H1 (cell line): Measurements from ENCODE around the gene SLC27A5. TPM values are rescaled to one million over a fixed set of nuclear protein-coding genes. Genes with fewer than 3 reads are reported as not detected.

Experiments
- CTCF ChIA-PET: fragments of 300-600 bp; sonication (Branson Sonifier 250); formaldehyde crosslinking; loops from one replicate; lab custom pipeline; 2021; ENCODE audit not compliant: partially characterized antibody; lab: Charles Lee
- POLR2A ChIA-PET: fragments of 300-600 bp; sonication (Branson Sonifier 250); formaldehyde crosslinking; loops from one replicate; lab custom pipeline; 2021; ENCODE audit warnings: inconsistent platforms; ENCODE audit not compliant: partially characterized antibody; lab: Charles Lee
- DNase-seq, 2 experiments: peaks; one replicate each; pipeline versions ENCODE4 v3.0.0 to v3.0.0-alpha.2; 2010 to 2022; ENCODE audit warnings: low spot score in 2 of 2, low read depth in 1 of 2, mixed read lengths in 1 of 2
- FAIRE-seq: peaks from 2 replicates; lab custom pipeline; 2011; peaks lifted over from hg19 to GRCh38; lab: Jason Lieb, UNC
- H2AFZ ChIP-seq: 2 replicates; pipeline ENCODE4 v1.8.1; 2012; ENCODE audit warnings: low read length, inconsistent platforms
- H2AK5ac ChIP-seq: 2 replicates; pipeline ENCODE4 v1.6.1; 2013; ENCODE audit warnings: low read depth, low read length
- H2BK120ac ChIP-seq: replicated peaks from 2 replicates; pipeline ENCODE3; 2013; ENCODE audit warnings: low read depth, low read length, inconsistent platforms
- H2BK12ac ChIP-seq: 2 replicates; pipeline ENCODE4 v1.6.1; 2013; ENCODE audit warnings: low read depth, low read length
- H2BK15ac ChIP-seq: 2 replicates; pipeline ENCODE4 v1.6.1; 2013; ENCODE audit warnings: low read length
- H2BK20ac ChIP-seq: 2 replicates; pipeline ENCODE4 v1.6.1; 2013; ENCODE audit warnings: low read length
- H2BK5ac ChIP-seq: 2 replicates; pipeline ENCODE4 v1.6.1; 2013; ENCODE audit warnings: low read depth, low read length
- H3K14ac ChIP-seq: 2 replicates; pipeline ENCODE4 v1.6.1; 2013; ENCODE audit warnings: inconsistent platforms; ENCODE audit not compliant: insufficient read length
- H3K18ac ChIP-seq: 2 replicates; pipeline ENCODE4 v1.6.1; 2013; ENCODE audit warnings: low read length; ENCODE audit errors: extremely low read depth
- H3K23ac ChIP-seq: 2 replicates; pipeline ENCODE4 v1.6.1; 2013; ENCODE audit warnings: inconsistent platforms; ENCODE audit not compliant: insufficient read length
- H3K23me2 ChIP-seq: 2 replicates; pipeline ENCODE4 v1.6.1; 2013; ENCODE audit warnings: low read depth, low read length
- H3K27ac ChIP-seq: 2 replicates; pipeline ENCODE4 v1.6.1; 2011; ENCODE audit warnings: low read depth, low read length, inconsistent platforms
- H3K27me3 ChIP-seq, 4 experiments: replicated peaks in 1 of 4; 1 replicate in 1 of 4; 2 replicates in 3 of 4; pipeline versions ENCODE4 v1.6.1 to v1.8.1; 2011 to 2013; ENCODE audit warnings: low read length in 3 of 4, mild to moderate bottlenecking in 3 of 4, inconsistent platforms in 2 of 4, mixed read lengths in 2 of 4, moderate library complexity in 1 of 4; ENCODE audit not compliant: control insufficient read depth in 3 of 4, insufficient read depth in 3 of 4; ENCODE audit errors: extremely low read depth in 1 of 4
- H3K36me3 ChIP-seq, 4 experiments: 2 replicates each; pipeline versions ENCODE4 v1.6.1 to v1.8.1; 2011 to 2013; ENCODE audit warnings: mild to moderate bottlenecking in 4 of 4, low read length in 3 of 4, moderate library complexity in 2 of 4, control low read depth in 1 of 4, inconsistent platforms in 1 of 4; ENCODE audit not compliant: insufficient read depth in 4 of 4, control insufficient read depth in 2 of 4
- H3K4ac ChIP-seq: replicated peaks from 2 replicates; pipeline ENCODE3; 2013; ENCODE audit warnings: low read length, low read depth, mixed read lengths, inconsistent platforms; ENCODE audit not compliant: insufficient read length
- H3K4me1 ChIP-seq, 4 experiments: replicated peaks in 1 of 4; 1 replicate in 1 of 4; 2 replicates in 3 of 4; pipeline versions ENCODE4 v1.6.1 to v1.8.1; 2011 to 2013; ENCODE audit warnings: low read length in 3 of 4, inconsistent platforms in 2 of 4, mixed read lengths in 1 of 4; ENCODE audit not compliant: insufficient read depth in 4 of 4, control insufficient read depth in 3 of 4
- H3K4me2 ChIP-seq, 2 experiments: 2 replicates each; pipeline versions ENCODE4 v1.6.1 to v1.8.1; 2011 to 2013; ENCODE audit warnings: low read depth in 2 of 2, low read length in 2 of 2, control low read depth in 1 of 2, inconsistent platforms in 1 of 2, mild to moderate bottlenecking in 1 of 2; ENCODE audit not compliant: insufficient read depth in 1 of 2
- H3K4me3 ChIP-seq, 4 experiments: fragments of 200-600, 300-600 bp in 1 of 4; sonication (generic), shearing (Covaris generic), sonication (Bioruptor Twin) in 1 of 4; 2 replicates each; pipeline versions ENCODE4 v1.5.1 to v1.8.1; 2011 to 2016; ENCODE audit warnings: low read length in 4 of 4, low read depth in 3 of 4, control low read depth in 2 of 4, inconsistent platforms in 2 of 4, mild to moderate bottlenecking in 2 of 4, mixed read lengths in 1 of 4, moderate library complexity in 1 of 4; ENCODE audit not compliant: insufficient read depth in 2 of 4; ENCODE audit errors: extremely low read depth in 1 of 4
- H3K56ac ChIP-seq: replicated peaks from 2 replicates; pipeline ENCODE3; 2013; ENCODE audit warnings: low read depth, mild to moderate bottlenecking, mixed read lengths, low read length, inconsistent platforms; ENCODE audit not compliant: insufficient read length
- H3K79me1 ChIP-seq: 2 replicates; pipeline ENCODE4 v1.6.1; 2013; ENCODE audit warnings: low read depth, low read length, control low read depth
- H3K79me2 ChIP-seq, 2 experiments: 2 replicates each; pipeline versions ENCODE4 v1.6.1 to v1.8.1; 2012 to 2013; ENCODE audit warnings: low read length in 2 of 2, mild to moderate bottlenecking in 2 of 2, inconsistent platforms in 1 of 2; ENCODE audit not compliant: insufficient read depth in 2 of 2, control insufficient read depth in 1 of 2
- H3K9ac ChIP-seq, 4 experiments: replicated peaks in 1 of 4; 1 replicate in 1 of 4; 2 replicates in 3 of 4; pipeline versions ENCODE4 v1.6.1 to v1.8.1; 2011 to 2013; ENCODE audit warnings: low read depth in 3 of 4, low read length in 3 of 4, control low read depth in 2 of 4, mild to moderate bottlenecking in 2 of 4, moderate library complexity in 2 of 4, inconsistent platforms in 1 of 4; ENCODE audit errors: extremely low read depth in 1 of 4
- H3K9me3 ChIP-seq, 2 experiments: 2 replicates each; pipeline versions ENCODE4 v1.6.1 to v1.8.1; 2012 to 2013; ENCODE audit warnings: mild to moderate bottlenecking in 2 of 2, moderate library complexity in 2 of 2, control low read depth in 1 of 2, inconsistent platforms in 1 of 2, low read depth in 1 of 2, low read length in 1 of 2, mixed read lengths in 1 of 2; ENCODE audit not compliant: insufficient read depth in 2 of 2
- H4K20me1 ChIP-seq, 2 experiments: replicated peaks in 1 of 2; 2 replicates each; pipeline versions ENCODE3 to v1.8.1; 2011 to 2013; ENCODE audit warnings: inconsistent platforms in 2 of 2, low read length in 2 of 2, mild to moderate bottlenecking in 1 of 2; ENCODE audit not compliant: insufficient read depth in 2 of 2, control insufficient read depth in 1 of 2
- H4K5ac ChIP-seq: 2 replicates; pipeline ENCODE4 v1.6.1; 2013; ENCODE audit warnings: low read length, low read depth, mixed read lengths, inconsistent platforms; ENCODE audit not compliant: insufficient read length
- H4K8ac ChIP-seq: 2 replicates; pipeline ENCODE4 v1.8.0; 2013; ENCODE audit warnings: mild to moderate bottlenecking, moderate library complexity, low read length, inconsistent platforms; ENCODE audit not compliant: insufficient read depth; ENCODE audit errors: extremely low read depth
- H4K91ac ChIP-seq: replicated peaks from 2 replicates; pipeline ENCODE3; 2013; ENCODE audit warnings: low read length, mixed read lengths, inconsistent platforms; ENCODE audit not compliant: insufficient read length
- ATF2 ChIP-seq: IDR thresholded peaks from 2 replicates; pipeline ENCODE4 v1.6.1; 2012; ENCODE audit warnings: low read length, inconsistent platforms
- HDAC2 ChIP-seq, 2 experiments: fragments of 300-600 bp in 1 of 2; sonication (generic) in 1 of 2; IDR thresholded peaks; 2 replicates each; pipeline ENCODE4 v1.6.1; 2011 to 2012; ENCODE audit warnings: low read depth in 2 of 2, low read length in 2 of 2, mild to moderate bottlenecking in 2 of 2, moderate library complexity in 2 of 2, borderline replicate concordance in 1 of 2, inconsistent platforms in 1 of 2
- KDM4A ChIP-seq: IDR thresholded peaks from one replicate; pipeline ENCODE4 v1.7.1; 2012; ENCODE audit warnings: low read depth, mild to moderate bottlenecking, moderate library complexity, low read length, inconsistent platforms; ENCODE audit not compliant: severe bottlenecking
- NRF1 ChIP-seq: IDR thresholded peaks from 2 replicates; pipeline ENCODE4 v1.6.1; 2011; ENCODE audit warnings: mild to moderate bottlenecking, low read depth, low read length, improper control_type of control experiment
- RBBP5 ChIP-seq: IDR thresholded peaks from 2 replicates; pipeline ENCODE4 v1.7.1; 2012; ENCODE audit warnings: low read depth, mild to moderate bottlenecking, inconsistent platforms, low read length, moderate library complexity, borderline replicate concordance
- SP2 ChIP-seq: IDR thresholded peaks from 2 replicates; pipeline ENCODE4 v1.6.1; 2012; ENCODE audit warnings: mild to moderate bottlenecking, low read length, inconsistent platforms
- TBP ChIP-seq: IDR thresholded peaks from 2 replicates; pipeline ENCODE4 v1.6.1; 2011; ENCODE audit warnings: low read depth, low read length, improper control_type of control experiment
- TCF12 ChIP-seq: IDR thresholded peaks from 2 replicates; pipeline ENCODE4 v1.6.1; 2011; ENCODE audit warnings: low read depth, mild to moderate bottlenecking, low read length
- polyA plus RNA-seq, 7 experiments: library from polyadenylated mRNA; depleted of rRNA in 3 of 7; stranded (reverse) in 5 of 7; unstranded in 2 of 7; fragments of >200 nt in 5 of 7; fragments of 200-250 nt in 2 of 7; gene quantifications; 1 replicate in 5 of 7; 2 replicates in 1 of 7; 4 replicates in 1 of 7; pipeline versions ENCODE4 v1.2.1 to v1.2.3, GENCODE V29; 2011 to 2013; ENCODE audit warnings: missing spikeins in 2 of 7, mixed read lengths in 2 of 7
- total RNA-seq: library from RNA; stranded (reverse); fragmentation: NEBNext Ultra II Directional; extraction: Animal tissue kit (Norgen Biotek cat#: 25700); gene quantifications from 2 replicates; pipeline ENCODE4 v1.2.1, GENCODE V29; 2021
- TF ChIP-seq, protein P1 (sequence below), 3 experiments: IDR thresholded peaks; 1 replicate in 2 of 3; 2 replicates in 1 of 3; pipeline versions ENCODE4 v1.5.1 to v1.6.1; 2011; ENCODE audit warnings: low read length in 3 of 3, mild to moderate bottlenecking in 3 of 3, inconsistent platforms in 2 of 3, low read depth in 1 of 3, moderate library complexity in 1 of 3; ENCODE audit not compliant: insufficient read depth in 1 of 3; ENCODE audit errors: control extremely low read depth in 1 of 3

Gene SLC27A5
- total and polyA plus RNA-seq, 2 of the 8 experiments (the other 6 are each of a cell fraction or from before 2014, with no cell fraction given), result 25.1 to 80.5 TPM

DNA sequence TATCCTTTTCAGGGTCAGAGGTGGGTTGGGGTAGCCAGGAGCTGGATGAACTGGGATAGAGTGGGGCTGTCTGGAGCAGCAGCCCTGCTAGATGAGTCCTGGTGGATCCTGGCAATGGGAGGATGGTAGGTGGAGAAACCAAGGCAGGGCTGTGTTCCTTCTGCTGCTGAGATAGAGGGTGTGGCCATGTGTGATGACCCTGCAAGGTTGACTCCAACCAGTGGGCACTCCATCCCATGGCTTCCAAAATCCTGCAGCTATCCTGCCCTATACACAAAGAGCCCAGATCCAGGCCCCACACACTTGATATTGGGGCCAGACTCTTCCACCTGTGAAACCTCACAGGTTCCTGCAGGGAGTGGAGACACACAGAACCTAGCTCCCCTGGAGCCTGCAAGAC, 38.0 kb downstream of the SLC27A5 start:
- peaks cover 6 to 7% of the 10 kb centered on the region in 2 experiments for H4K20me1 ChIP-seq
- peaks cover 0 to 3% (median 0%) of the 10 kb centered on the region in 4 experiments; a peak in 3 of 7 replicates for H3K27me3 ChIP-seq
- H3K4ac ChIP-seq, result no peak overlapping the region
- DNase-seq (no peak), FAIRE-seq (no peak)
- H4K8ac ChIP-seq, result no peak overlapping the region; the same call in 1 of the 2 replicates
- H3K4me2 ChIP-seq, result no peak overlapping the region
- H3K9me3 ChIP-seq, result no peaks in the 10 kb centered on the region
- H2BK12ac ChIP-seq, result no peak overlapping the region; the same call in 1 of the 2 replicates
- H3K18ac ChIP-seq, result no peak overlapping the region
- no peak overlapping the region for H2AFZ ChIP-seq
- H2BK5ac ChIP-seq, result no peak overlapping the region
- no peak overlapping the region for H2AK5ac ChIP-seq
- H3K4me3 ChIP-seq, result no peak overlapping the region
- peaks cover 2 to 7% (median 4%) of the 10 kb centered on the region in 4 experiments; a peak in 5 of 8 replicates for H3K36me3 ChIP-seq
- no peak overlapping the region for H3K27ac ChIP-seq
- ChIA-PET CTCF (interaction anchor here (1.6 kb wide), 1 partner anchor 107 kb away, joined by 4 read pairs; no protein-coding TSS in a partner anchor), POLR2A (interaction anchor here (0.9 to 1.1 kb wide), 3 partner anchors 16 to 70 kb away, joined by 3 to 4 read pairs (median 4); partner anchors contain the start of gene TRIM28)
- H4K91ac ChIP-seq, result no peak overlapping the region
- no peaks in the 10 kb centered on the region for H3K79me2 ChIP-seq
- H3K79me1 ChIP-seq, result no peaks in the 10 kb centered on the region
- H3K14ac ChIP-seq, result no peak overlapping the region
- no peak overlapping the region for H2BK20ac ChIP-seq
- H2BK120ac ChIP-seq, result no peak overlapping the region
- H2BK15ac ChIP-seq, result no peak overlapping the region
- H3K4me1 ChIP-seq, result peaks cover 0 to 6% (median 5%) of the 10 kb centered on the region in 4 experiments; a peak in 6 of 7 replicates
- no peak overlapping the region for H3K23ac ChIP-seq
- no peak overlapping the region for H3K56ac ChIP-seq
- peaks cover 14% of the 10 kb centered on the region for H3K23me2 ChIP-seq
- H3K9ac ChIP-seq, result no peak overlapping the region
- no peak overlapping the region for H4K5ac ChIP-seq
- TF ChIP-seq, protein P1, sequence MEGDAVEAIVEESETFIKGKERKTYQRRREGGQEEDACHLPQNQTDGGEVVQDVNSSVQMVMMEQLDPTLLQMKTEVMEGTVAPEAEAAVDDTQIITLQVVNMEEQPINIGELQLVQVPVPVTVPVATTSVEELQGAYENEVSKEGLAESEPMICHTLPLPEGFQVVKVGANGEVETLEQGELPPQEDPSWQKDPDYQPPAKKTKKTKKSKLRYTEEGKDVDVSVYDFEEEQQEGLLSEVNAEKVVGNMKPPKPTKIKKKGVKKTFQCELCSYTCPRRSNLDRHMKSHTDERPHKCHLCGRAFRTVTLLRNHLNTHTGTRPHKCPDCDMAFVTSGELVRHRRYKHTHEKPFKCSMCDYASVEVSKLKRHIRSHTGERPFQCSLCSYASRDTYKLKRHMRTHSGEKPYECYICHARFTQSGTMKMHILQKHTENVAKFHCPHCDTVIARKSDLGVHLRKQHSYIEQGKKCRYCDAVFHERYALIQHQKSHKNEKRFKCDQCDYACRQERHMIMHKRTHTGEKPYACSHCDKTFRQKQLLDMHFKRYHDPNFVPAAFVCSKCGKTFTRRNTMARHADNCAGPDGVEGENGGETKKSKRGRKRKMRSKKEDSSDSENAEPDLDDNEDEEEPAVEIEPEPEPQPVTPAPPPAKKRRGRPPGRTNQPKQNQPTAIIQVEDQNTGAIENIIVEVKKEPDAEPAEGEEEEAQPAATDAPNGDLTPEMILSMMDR (IDR thresholded peaks at IDR 0.05; ENCODE audit: control extremely low read depth in 1 of 3, insufficient read depth in 1 of 3, low read depth in 1 of 3, low read length in 3 of 3), result no peak
- TF ChIP-seq ATF2, result no peak
- no peak for TF ChIP-seq HDAC2 (IDR thresholded peaks at IDR 0.05; ENCODE audit: borderline replicate concordance in 1 of 2, low read depth in 2 of 2, low read length in 2 of 2)
- no peak for TF ChIP-seq RBBP5
- no peak for TF ChIP-seq TBP
- TF ChIP-seq TCF12, result no peak
- TF ChIP-seq KDM4A, result no peak
- TF ChIP-seq NRF1, result no peak
- TF ChIP-seq SP2, result no peak
